ENCODE results near the gene LAYN.

DNA sequence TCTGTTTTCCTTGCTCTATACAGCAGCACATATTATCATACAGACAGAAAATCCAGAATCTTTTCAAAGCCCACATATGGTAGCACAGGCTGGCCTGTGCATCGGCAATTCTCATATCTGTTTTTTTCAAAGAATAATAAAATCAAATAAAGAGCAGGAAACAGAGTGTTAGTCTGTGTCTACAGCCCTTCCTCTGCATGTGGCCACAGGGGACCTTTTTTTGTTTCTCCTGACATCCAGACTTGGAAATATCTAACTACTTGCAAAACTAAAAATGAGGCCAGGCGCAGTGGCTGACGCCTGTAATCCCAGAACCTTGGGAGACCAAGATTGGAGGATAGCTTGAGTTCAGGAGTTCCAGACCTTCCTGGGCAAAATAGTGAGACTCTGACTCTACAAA, 20.3 kb downstream of the LAYN start:
- TF ChIP-seq, protein P1, sequence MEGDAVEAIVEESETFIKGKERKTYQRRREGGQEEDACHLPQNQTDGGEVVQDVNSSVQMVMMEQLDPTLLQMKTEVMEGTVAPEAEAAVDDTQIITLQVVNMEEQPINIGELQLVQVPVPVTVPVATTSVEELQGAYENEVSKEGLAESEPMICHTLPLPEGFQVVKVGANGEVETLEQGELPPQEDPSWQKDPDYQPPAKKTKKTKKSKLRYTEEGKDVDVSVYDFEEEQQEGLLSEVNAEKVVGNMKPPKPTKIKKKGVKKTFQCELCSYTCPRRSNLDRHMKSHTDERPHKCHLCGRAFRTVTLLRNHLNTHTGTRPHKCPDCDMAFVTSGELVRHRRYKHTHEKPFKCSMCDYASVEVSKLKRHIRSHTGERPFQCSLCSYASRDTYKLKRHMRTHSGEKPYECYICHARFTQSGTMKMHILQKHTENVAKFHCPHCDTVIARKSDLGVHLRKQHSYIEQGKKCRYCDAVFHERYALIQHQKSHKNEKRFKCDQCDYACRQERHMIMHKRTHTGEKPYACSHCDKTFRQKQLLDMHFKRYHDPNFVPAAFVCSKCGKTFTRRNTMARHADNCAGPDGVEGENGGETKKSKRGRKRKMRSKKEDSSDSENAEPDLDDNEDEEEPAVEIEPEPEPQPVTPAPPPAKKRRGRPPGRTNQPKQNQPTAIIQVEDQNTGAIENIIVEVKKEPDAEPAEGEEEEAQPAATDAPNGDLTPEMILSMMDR (IDR thresholded peaks at IDR 0.05; ENCODE audit: poor library complexity), result no peak
- no peak for TF ChIP-seq EZH2 (IDR thresholded peaks at IDR 0.05; ENCODE audit: borderline replicate concordance)
